Retinal pigment epithelial cell (primary cell): Measurements from ENCODE around the gene DLEC1.

ENCODE experiments used
- DNase-seq: peaks from one replicate; pipeline ENCODE4 v3.0.0-alpha.2; 2010; ENCODE audit warnings: low read depth
- H3K4me3 ChIP-seq: 2 replicates; pipeline ENCODE4 v1.5.1; 2011; ENCODE audit warnings: mild to moderate bottlenecking, low read length, control low read depth, moderate library complexity
- TF ChIP-seq, protein P1 (sequence below): conservative IDR thresholded peaks from 2 replicates; pipeline ENCODE4 v1.5.1; 2011; ENCODE audit warnings: low read depth, low read length, control low read depth, inconsistent platforms

Gene DLEC1

DNA sequence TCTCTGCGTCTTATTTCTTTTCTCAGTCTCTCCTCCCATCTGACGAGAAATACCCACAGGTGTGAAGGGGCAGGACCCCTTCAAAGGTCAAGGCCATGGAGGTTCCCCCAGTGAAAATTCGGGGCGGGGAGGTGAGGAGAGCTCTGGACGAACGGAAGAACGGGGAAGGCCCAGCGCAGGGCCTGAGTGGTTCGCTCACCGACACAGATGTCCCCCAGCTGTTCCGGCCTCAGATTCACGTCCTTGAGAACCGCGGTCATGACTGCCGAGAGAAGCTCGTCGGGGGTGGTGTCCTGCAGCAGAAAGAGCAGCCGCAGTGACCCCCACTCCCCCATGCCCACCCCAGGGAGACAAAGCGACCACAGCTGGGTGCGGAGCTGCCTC, 97.4 kb downstream of the DLEC1 start:
- TF ChIP-seq, protein P1, sequence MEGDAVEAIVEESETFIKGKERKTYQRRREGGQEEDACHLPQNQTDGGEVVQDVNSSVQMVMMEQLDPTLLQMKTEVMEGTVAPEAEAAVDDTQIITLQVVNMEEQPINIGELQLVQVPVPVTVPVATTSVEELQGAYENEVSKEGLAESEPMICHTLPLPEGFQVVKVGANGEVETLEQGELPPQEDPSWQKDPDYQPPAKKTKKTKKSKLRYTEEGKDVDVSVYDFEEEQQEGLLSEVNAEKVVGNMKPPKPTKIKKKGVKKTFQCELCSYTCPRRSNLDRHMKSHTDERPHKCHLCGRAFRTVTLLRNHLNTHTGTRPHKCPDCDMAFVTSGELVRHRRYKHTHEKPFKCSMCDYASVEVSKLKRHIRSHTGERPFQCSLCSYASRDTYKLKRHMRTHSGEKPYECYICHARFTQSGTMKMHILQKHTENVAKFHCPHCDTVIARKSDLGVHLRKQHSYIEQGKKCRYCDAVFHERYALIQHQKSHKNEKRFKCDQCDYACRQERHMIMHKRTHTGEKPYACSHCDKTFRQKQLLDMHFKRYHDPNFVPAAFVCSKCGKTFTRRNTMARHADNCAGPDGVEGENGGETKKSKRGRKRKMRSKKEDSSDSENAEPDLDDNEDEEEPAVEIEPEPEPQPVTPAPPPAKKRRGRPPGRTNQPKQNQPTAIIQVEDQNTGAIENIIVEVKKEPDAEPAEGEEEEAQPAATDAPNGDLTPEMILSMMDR: no peak
- H3K4me3 ChIP-seq: peak overlapping the region; percentile 84
- no peak for DNase-seq

DNA sequence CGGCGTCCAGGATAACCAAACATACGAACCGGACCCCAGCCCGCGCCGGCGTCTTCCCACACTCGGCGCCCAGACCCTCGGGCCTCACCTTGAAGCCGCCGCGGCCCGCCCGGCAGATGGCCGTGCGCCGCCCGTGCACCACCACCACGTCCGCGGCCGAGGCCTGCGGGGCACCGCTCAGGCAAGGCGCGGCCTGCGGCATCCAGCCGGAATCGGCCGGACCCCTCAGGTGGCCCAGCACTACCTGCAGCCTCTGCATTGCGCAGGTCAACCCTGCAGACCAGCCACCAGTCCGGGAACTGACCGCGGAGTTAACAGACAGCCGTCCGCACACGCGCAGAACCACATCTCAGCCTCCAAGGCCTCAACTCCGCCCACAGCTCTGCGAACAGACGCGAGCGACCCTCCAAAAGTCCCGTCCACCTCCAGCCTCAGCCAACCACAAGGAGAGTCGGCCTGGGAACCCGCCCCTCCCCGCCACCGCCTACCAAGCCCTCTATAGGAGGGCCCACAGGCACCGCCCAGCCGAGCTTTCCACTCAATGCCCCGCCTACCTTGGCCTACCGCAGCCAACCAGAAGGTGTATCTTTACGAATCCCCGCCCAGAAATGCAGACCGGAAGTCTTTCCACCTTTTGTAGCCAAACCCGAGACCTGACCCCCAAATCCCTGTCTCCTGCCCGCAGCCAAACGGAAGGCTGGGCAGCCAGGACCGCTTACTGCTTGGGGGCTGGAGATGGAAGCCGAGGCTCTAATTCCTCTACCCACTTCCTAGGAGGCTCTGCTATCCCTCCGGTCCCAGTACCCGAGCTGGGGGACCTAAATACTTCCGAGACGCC, 98.0 kb downstream of the DLEC1 start, which contains the start of gene ACAA1:
Gene ACAA1, minus strand, starts transcription at position 351 of the 838 bp plus-strand sequence. Its CDS starts 92 bp downstream, at position 259.
- TF ChIP-seq, protein P1: no peak
- DNase-seq: peak; percentile 96
- peak within 1 kb of the TSS; percentile 84 for H3K4me3 ChIP-seq

DNA sequence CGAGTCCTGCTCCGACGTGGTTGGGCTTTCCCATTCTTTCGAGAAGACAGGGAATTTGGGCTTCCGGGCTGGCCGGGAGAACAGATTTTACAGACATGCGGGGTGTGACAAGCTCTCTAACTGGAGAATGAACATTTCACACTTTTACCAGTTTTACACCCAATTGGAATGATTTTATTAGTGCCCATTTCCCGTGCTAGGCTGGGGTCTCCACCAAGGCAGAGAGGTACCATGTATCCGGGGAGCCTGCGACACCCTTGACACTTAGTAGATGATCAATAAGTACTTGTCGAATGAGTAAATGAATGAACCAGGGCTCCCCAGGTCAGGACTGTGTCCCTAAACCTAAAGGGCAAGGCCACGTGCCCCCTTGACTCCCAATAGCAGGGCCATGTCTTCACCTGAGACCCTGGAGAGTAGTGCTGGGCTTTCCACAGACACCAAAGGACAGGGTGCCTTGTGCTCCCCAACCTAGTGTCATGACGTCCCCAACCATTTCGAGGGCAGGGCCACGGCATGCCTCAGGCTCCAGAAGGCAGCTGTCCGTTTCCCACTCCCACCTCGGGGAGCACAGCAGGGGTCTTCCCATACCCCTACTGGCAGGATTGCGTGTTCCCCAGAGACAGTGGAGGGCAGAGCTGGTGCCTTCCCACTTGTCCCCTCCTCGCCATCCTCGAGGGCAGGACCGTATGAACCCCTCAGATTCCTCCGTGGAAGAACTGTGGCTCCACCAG, 98.8 kb downstream of the DLEC1 start:
- DNase-seq: no peak
- TF ChIP-seq, protein P1: peak; percentile 0
- peak overlapping the region; percentile 69 for H3K4me3 ChIP-seq

DNA sequence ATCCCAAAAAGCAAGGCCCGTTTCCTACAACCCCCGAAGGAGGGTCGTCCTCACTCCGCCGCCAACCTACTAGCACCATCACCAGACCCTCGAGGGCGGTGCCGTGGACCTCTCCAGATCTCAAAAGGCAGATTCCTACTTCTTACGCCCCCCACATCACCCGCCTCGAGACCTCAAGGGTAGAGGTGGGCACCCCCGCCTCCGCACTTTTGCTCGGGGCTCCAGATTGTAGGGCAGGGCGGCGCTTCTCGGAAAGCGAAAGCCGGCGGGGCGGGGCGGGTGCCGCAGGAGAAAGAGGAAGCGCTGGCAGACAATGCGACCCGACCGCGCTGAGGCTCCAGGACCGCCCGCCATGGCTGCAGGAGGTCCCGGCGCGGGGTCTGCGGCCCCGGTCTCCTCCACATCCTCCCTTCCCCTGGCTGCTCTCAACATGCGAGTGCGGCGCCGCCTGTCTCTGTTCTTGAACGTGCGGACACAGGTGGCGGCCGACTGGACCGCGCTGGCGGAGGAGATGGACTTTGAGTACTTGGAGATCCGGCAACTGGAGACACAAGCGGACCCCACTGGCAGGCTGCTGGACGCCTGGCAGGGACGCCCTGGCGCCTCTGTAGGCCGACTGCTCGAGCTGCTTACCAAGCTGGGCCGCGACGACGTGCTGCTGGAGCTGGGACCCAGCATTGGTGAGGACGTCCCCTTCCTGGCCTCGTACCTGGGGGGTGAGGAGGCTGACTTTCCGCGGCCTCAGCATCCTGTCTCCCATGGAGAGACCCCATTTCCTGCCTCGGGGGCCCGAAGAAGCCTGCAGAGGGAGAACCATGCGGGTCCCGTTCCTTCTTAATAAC, 99.6 kb downstream of the DLEC1 start, which contains the start of gene MYD88:
Gene MYD88, plus strand, starts transcription at position 313 of the 842 bp plus-strand sequence. Its CDS starts 40 bp downstream, at position 353.
- TF ChIP-seq, protein P1: no peak
- DNase-seq: no peak
- H3K4me3 ChIP-seq: peak within 1 kb of the TSS; percentile 69

DNA sequence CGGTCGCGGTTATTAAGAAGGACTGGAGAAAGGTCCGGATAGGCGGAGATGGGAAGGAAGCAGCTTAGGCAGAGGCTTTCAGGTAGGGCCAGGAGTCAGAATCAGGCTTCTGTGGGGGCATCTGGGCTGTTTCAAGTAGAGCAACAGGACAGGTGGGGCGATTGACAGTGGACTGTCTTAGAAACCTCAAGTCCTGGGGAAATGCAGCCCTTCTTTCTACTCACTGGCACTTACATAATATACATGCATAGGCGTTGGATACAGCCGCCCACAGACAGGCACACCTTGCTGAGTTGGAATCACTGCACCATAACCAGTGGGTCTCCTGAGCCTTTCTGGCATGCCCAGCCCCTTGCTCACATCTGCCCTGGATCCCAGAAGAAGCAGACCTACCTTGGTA, 100.2 kb downstream of the DLEC1 start:
- TF ChIP-seq, protein P1: no peak
- peak overlapping the region; percentile 69 for H3K4me3 ChIP-seq
- no peak for DNase-seq

DNA sequence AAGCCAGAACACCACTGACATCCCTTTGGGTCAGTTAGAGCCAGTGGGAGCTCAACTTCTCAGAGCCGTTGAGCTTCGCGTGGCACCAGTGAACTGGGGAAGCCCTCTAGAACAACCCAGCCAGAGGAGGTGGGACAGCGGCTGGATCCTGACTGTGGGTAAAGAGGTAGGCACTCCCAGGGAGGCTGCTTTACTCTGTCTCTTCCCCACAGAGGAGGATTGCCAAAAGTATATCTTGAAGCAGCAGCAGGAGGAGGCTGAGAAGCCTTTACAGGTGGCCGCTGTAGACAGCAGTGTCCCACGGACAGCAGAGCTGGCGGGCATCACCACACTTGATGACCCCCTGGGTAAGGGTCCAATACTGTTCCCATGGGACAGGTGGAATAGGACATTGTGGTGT, 100.6 kb downstream of the DLEC1 start:
- no peak for DNase-seq
- H3K4me3 ChIP-seq: peak overlapping the region; percentile 69
- TF ChIP-seq, protein P1: no peak
